Small intestine (tissue), 7 donors: ENCODE data around the gene TECPR2. TPM values are rescaled to one million over a fixed set of nuclear protein-coding genes. Genes with fewer than 3 reads are reported as not detected.

Experiments used
- DNase-seq, 2 donors: peaks; one replicate each; pipeline versions ENCODE4 v3.0.0 to v3.0.0-alpha.2; 2013
- FAIRE-seq: peaks from 2 replicates; lab custom pipeline; 2012; peaks lifted over from hg19 to GRCh38; lab: Jason Lieb, UNC
- H3K27ac ChIP-seq, 3 donors: one replicate each; pipeline ENCODE4 v1.5.1; 2013; ENCODE audit warnings: low read length in 2 of 3, mild to moderate bottlenecking in 2 of 3, control low read depth in 1 of 3, inconsistent platforms in 1 of 3, low read depth in 1 of 3, moderate library complexity in 1 of 3
- H3K27me3 ChIP-seq, 3 donors: one replicate each; pipeline ENCODE4 v1.6.1; 2013; ENCODE audit warnings: low read length in 3 of 3, inconsistent platforms in 1 of 3; ENCODE audit not compliant: control insufficient read depth in 3 of 3, insufficient read depth in 3 of 3
- H3K36me3 ChIP-seq, 3 donors: one replicate each; pipeline ENCODE4 v1.6.1; 2013; ENCODE audit warnings: low read length in 3 of 3, inconsistent platforms in 1 of 3, low read depth in 1 of 3, mild to moderate bottlenecking in 1 of 3, moderate library complexity in 1 of 3; ENCODE audit not compliant: control insufficient read depth in 3 of 3, insufficient read depth in 2 of 3
- H3K4me1 ChIP-seq, 3 donors: one replicate each; pipeline ENCODE4 v1.6.1; 2013; ENCODE audit warnings: low read length in 2 of 3, inconsistent platforms in 1 of 3, low read depth in 1 of 3, mild to moderate bottlenecking in 1 of 3, moderate library complexity in 1 of 3; ENCODE audit not compliant: control insufficient read depth in 3 of 3, insufficient read depth in 2 of 3
- H3K4me3 ChIP-seq, 3 donors: one replicate each; pipeline ENCODE4 v1.5.1; 2013; ENCODE audit warnings: low read length in 3 of 3, control low read depth in 1 of 3, inconsistent platforms in 1 of 3, low read depth in 1 of 3, mild to moderate bottlenecking in 1 of 3, moderate library complexity in 1 of 3
- H3K9me3 ChIP-seq, 2 donors: one replicate each; pipeline ENCODE4 v1.6.1; 2013; ENCODE audit warnings: low read depth in 1 of 2, low read length in 1 of 2; ENCODE audit not compliant: control insufficient read depth in 2 of 2, insufficient read depth in 1 of 2
- WGBS, 3 donors: extraction: QIAGEN DNeasy Blood & Tissue Kit; methylation state at CpG; one replicate each; pipeline ENCODE4 v1.1.7; 2013; 5-methylcytosine and 5-hydroxymethylcytosine counted together
- polyA plus RNA-seq, 4 donors: library from polyadenylated mRNA; stranded (reverse) in 3 of 4; unstranded in 1 of 4; fragments of 200-250 nt in 3 of 4; fragments of 120-200 nt in 1 of 4; gene quantifications; one replicate each; pipeline versions ENCODE4 v1.2.1 to v1.2.3, GENCODE V29; 2013
- donor health status: healthy with polysubstance abuse.
- donor health status: control.
- donor health status: control.
- donor health status: Bipolar disorder and iron deficiency.
- donor health status: healthy.

Gene TECPR2
- polyA plus RNA-seq, 4 donors: 3.2 to 10.6 (median 7.6) TPM

- peaks cover 2 to 59% (median 6%) of the 10 kb centered on the region in 3 donors for H3K36me3 ChIP-seq
- WGBS, 3 donors: 79 to 94% (median 88%) methylated on average over 3 of the region's 3 CpGs
- no peaks in the 10 kb centered on the region for H3K27me3 ChIP-seq
- no peak overlapping the region for H3K4me3 ChIP-seq
- no peak for FAIRE-seq
- no peaks in the 10 kb centered on the region for H3K9me3 ChIP-seq
- no peak overlapping the region for H3K27ac ChIP-seq
- no peak for DNase-seq
- no peaks in the 10 kb centered on the region for H3K4me1 ChIP-seq
These were observed 6.5 kb upstream of the TECPR2 start for GRCh38 chr14:102356280-102356679.

GRCh38 chr14:102359341-102359740 is 3.4 kb upstream of the TECPR2 start:
- WGBS, 3 donors: 93 to 94% (median 93%) methylated on average over 2 of the region's 2 CpGs
- peaks cover 1 to 38% (median 2%) of the 10 kb centered on the region in 3 donors for H3K36me3 ChIP-seq
- H3K9me3 ChIP-seq: no peaks in the 10 kb centered on the region
- DNase-seq: no peak
- FAIRE-seq: no peak
- peaks cover 0 to 13% (median 7%) of the 10 kb centered on the region in 3 donors for H3K4me1 ChIP-seq
- H3K4me3 ChIP-seq: no peak overlapping the region
- H3K27me3 ChIP-seq: no peaks in the 10 kb centered on the region
- H3K27ac ChIP-seq: no peak overlapping the region

GRCh38 chr14:102360388-102360787 is 2.4 kb upstream of the TECPR2 start:
- H3K4me3 ChIP-seq: no peak overlapping the region
- DNase-seq (no peak), FAIRE-seq (no peak)
- no peak overlapping the region for H3K27ac ChIP-seq
- H3K36me3 ChIP-seq: peaks cover 1 to 28% (median 2%) of the 10 kb centered on the region in 3 donors
- WGBS, 3 donors: 95 to 100% (median 97%) methylated on average over 3 of the region's 3 CpGs
- no peaks in the 10 kb centered on the region for H3K27me3 ChIP-seq
- peaks cover 0 to 13% (median 7%) of the 10 kb centered on the region in 3 donors for H3K4me1 ChIP-seq
- H3K9me3 ChIP-seq: no peaks in the 10 kb centered on the region

GRCh38 chr14:102362084-102362483 is 657 bp upstream of the TECPR2 start:
- Histone ChIP-seq H3K4me3 (peak overlapping the region; percentile 45 to 90 (median 85)), H3K4me1 (peaks cover 0 to 13% (median 7%) of the 10 kb centered on the region in 3 donors), H3K27ac (peak overlapping the region; percentile 86 to 92 (median 91)), H3K36me3 (peaks cover 1 to 16% (median 2%) of the 10 kb centered on the region in 3 donors), H3K27me3 (no peaks in the 10 kb centered on the region), H3K9me3 (no peaks in the 10 kb centered on the region)
- 0 to 18% (median 8%) methylated on average over 4 of the region's 4 CpGs for WGBS, 3 donors
- DNase-seq (no peak), FAIRE-seq (no peak)

GRCh38 chr14:102363182-102363943 is 622 bp downstream of the TECPR2 start:
- peak overlapping the region; percentile 38 to 83 (median 71) for H3K27ac ChIP-seq
- FAIRE-seq (no peak), DNase-seq (peak; percentile 32 to 65)
- H3K9me3 ChIP-seq: no peaks in the 10 kb centered on the region
- peaks cover 0 to 14% (median under 1%) of the 10 kb centered on the region in 3 donors for H3K36me3 ChIP-seq
- WGBS, 3 donors: 3 to 5% (median 4%) methylated on average over 39 to 53 of the region's 53 CpGs
- no peaks in the 10 kb centered on the region for H3K27me3 ChIP-seq
- H3K4me3 ChIP-seq: peak overlapping the region; percentile 61 to 92 (median 85)
- peaks cover 0 to 13% (median 7%) of the 10 kb centered on the region in 3 donors for H3K4me1 ChIP-seq

- H3K27me3 ChIP-seq: no peaks in the 10 kb centered on the region
- WGBS, 3 donors: 74 to 80% (median 78%) methylated on average over 11 of the region's 11 CpGs
- FAIRE-seq (no peak), DNase-seq (peak in 1 of 2 donors; percentile 10)
- H3K4me3 ChIP-seq: no peak overlapping the region
- H3K9me3 ChIP-seq: no peaks in the 10 kb centered on the region
- H3K36me3 ChIP-seq: peaks cover 0 to 6% (median 2%) of the 10 kb centered on the region in 3 donors
- H3K27ac ChIP-seq: peak overlapping the region in 1 of 3 donors; percentile 11
- no peaks in the 10 kb centered on the region for H3K4me1 ChIP-seq
These were observed 7.6 kb downstream of the TECPR2 start for GRCh38 chr14:102370305-102370809.

- H3K4me3 ChIP-seq: no peak overlapping the region
- H3K27ac ChIP-seq: no peak overlapping the region
- WGBS, 3 donors: 78 to 92% (median 83%) methylated on average over 4 of the region's 4 CpGs
These were observed 8.6 kb downstream of the TECPR2 start for GRCh38 chr14:102371361-102371760.

GRCh38 chr14:102373110-102373509 is 10.4 kb downstream of the TECPR2 start:
- no peaks in the 10 kb centered on the region for H3K4me1 ChIP-seq
- DNase-seq: no peak
- H3K4me3 ChIP-seq: no peak overlapping the region
- H3K9me3 ChIP-seq: no peaks in the 10 kb centered on the region
- 77 to 90% (median 80%) methylated on average over 3 of the region's 3 CpGs for WGBS, 3 donors
- no peak for FAIRE-seq
- H3K27me3 ChIP-seq: no peaks in the 10 kb centered on the region
- no peak overlapping the region for H3K27ac ChIP-seq
- peaks cover 0 to 13% (median 2%) of the 10 kb centered on the region in 3 donors for H3K36me3 ChIP-seq

More at GRCh38 chr14:102371361-102371760, 8.6 kb downstream of the TECPR2 start:
- Histone ChIP-seq H3K27me3 (no peaks in the 10 kb centered on the region), H3K4me1 (no peaks in the 10 kb centered on the region), H3K36me3 (peaks cover 0 to 6% (median 2%) of the 10 kb centered on the region in 3 donors), H3K9me3 (no peaks in the 10 kb centered on the region)
- no peak for FAIRE-seq
- no peak for DNase-seq
